Measurements from ENCODE around the gene HBZ. TPM values are rescaled to one million over a fixed set of nuclear protein-coding genes. Genes with fewer than 3 reads are reported as not detected.
"Not testable (repeated sequence)": the region's sequence is repeated elsewhere in the genome, so short reads cannot be mapped to it uniquely, and the experiment has no call there.

HBZ gene
- total RNA-seq, 2 experiments from 2014 or later: not detected

GRCh38 chr16:191831-192230 lies 39.4 kb downstream of the HBZ start:
- H3K4me3 Mint-ChIP-seq: no peak overlapping the region
- DNase-seq: no peak
- intact Hi-C loops (cut with micrococcal nuclease): no loop called here
- H3K4me1 Mint-ChIP-seq (ENCODE audit: low read depth): no peaks in the 10 kb centered on the region
- no peaks in the 10 kb centered on the region for H3K9me3 Mint-ChIP-seq
- H3K36me3 Mint-ChIP-seq (ENCODE audit: low read depth): peaks cover 36% of the 10 kb centered on the region
- CTCF ChIA-PET: no interaction called here
- H3K27ac Mint-ChIP-seq: no peak overlapping the region
- no peaks in the 10 kb centered on the region for H3K27me3 Mint-ChIP-seq (ENCODE audit: low read depth)

- Mint-ChIP-seq H3K9me3 (no peaks in the 10 kb centered on the region), H3K36me3 (ENCODE audit: low read depth) (peaks cover 34% of the 10 kb centered on the region), H3K27ac (no peak overlapping the region), H3K27me3 (ENCODE audit: low read depth) (no peaks in the 10 kb centered on the region), H3K4me1 (ENCODE audit: low read depth) (no peaks in the 10 kb centered on the region), H3K4me3 (no peak overlapping the region)
- CTCF ChIA-PET: interaction anchor here (0.6 to 0.7 kb wide), 2 partner anchors 120 to 475 kb away, joined by 3 to 4 read pairs; no protein-coding TSS in a partner anchor
- no peak for DNase-seq
- intact Hi-C loops (cut with micrococcal nuclease): no loop called here
Observed at GRCh38 chr16:192686-193085, 40.2 kb downstream of the HBZ start.

GRCh38 chr16:193441-193840 lies 41.0 kb downstream of the HBZ start:
- H3K9me3 Mint-ChIP-seq: no peaks in the 10 kb centered on the region
- H3K4me1 Mint-ChIP-seq (ENCODE audit: low read depth): no peaks in the 10 kb centered on the region
- CTCF ChIA-PET: interaction anchor here (0.8 kb wide), 1 partner anchor 128 kb away, joined by 3 read pairs; no protein-coding TSS in a partner anchor
- no peak for DNase-seq
- H3K27me3 Mint-ChIP-seq (ENCODE audit: low read depth): no peaks in the 10 kb centered on the region
- H3K4me3 Mint-ChIP-seq: no peak overlapping the region
- peaks cover 39% of the 10 kb centered on the region for H3K36me3 Mint-ChIP-seq (ENCODE audit: low read depth)
- intact Hi-C loops (cut with micrococcal nuclease): no loop called here
- no peak overlapping the region for H3K27ac Mint-ChIP-seq

GRCh38 chr16:194516-194915 lies 42.1 kb downstream of the HBZ start:
- Mint-ChIP-seq H3K4me1 (ENCODE audit: low read depth) (no peaks in the 10 kb centered on the region), H3K9me3 (no peaks in the 10 kb centered on the region), H3K27ac (no peak overlapping the region), H3K36me3 (ENCODE audit: low read depth) (peaks cover 36% of the 10 kb centered on the region), H3K4me3 (no peak overlapping the region), H3K27me3 (ENCODE audit: low read depth) (no peaks in the 10 kb centered on the region)
- DNase-seq: no peak
- CTCF ChIA-PET: no interaction called here
- intact Hi-C loops (cut with micrococcal nuclease): no loop called here

- no peak overlapping the region for H3K27ac Mint-ChIP-seq
- peaks cover 36% of the 10 kb centered on the region for H3K36me3 Mint-ChIP-seq (ENCODE audit: low read depth)
- H3K9me3 Mint-ChIP-seq: no peaks in the 10 kb centered on the region
Observed at GRCh38 chr16:200388-200787, 47.9 kb downstream of the HBZ start.

GRCh38 chr16:203246-203645 lies 50.8 kb downstream of the HBZ start:
- intact Hi-C loops (cut with micrococcal nuclease): no loop called here
- H3K9me3 Mint-ChIP-seq: no peaks in the 10 kb centered on the region
- DNase-seq: no peak
- H3K4me1 Mint-ChIP-seq (ENCODE audit: low read depth): peaks cover 6% of the 10 kb centered on the region
- CTCF ChIA-PET: no interaction called here
- no peaks in the 10 kb centered on the region for H3K27me3 Mint-ChIP-seq (ENCODE audit: low read depth)
- no peak overlapping the region for H3K4me3 Mint-ChIP-seq
- H3K36me3 Mint-ChIP-seq (ENCODE audit: low read depth): peaks cover 42% of the 10 kb centered on the region
- H3K27ac Mint-ChIP-seq: no peak overlapping the region

More at GRCh38 chr16:200388-200787, 47.9 kb downstream of the HBZ start:
- no peak for DNase-seq
- CTCF ChIA-PET: no interaction called here
- Mint-ChIP-seq H3K4me1 (ENCODE audit: low read depth) (no peaks in the 10 kb centered on the region), H3K4me3 (no peak overlapping the region), H3K27me3 (ENCODE audit: low read depth) (no peaks in the 10 kb centered on the region)
- intact Hi-C loops (cut with micrococcal nuclease): no loop called here

- H3K4me3 Mint-ChIP-seq; DNase-seq; intact Hi-C loops (cut with micrococcal nuclease); H3K27me3 Mint-ChIP-seq (ENCODE audit: low read depth); H3K9me3 Mint-ChIP-seq; H3K4me1 Mint-ChIP-seq (ENCODE audit: low read depth); H3K27ac Mint-ChIP-seq; CTCF ChIA-PET: not testable (repeated sequence)
- peaks cover 38% of the 10 kb centered on the region for H3K36me3 Mint-ChIP-seq (ENCODE audit: low read depth)
Observed at GRCh38 chr16:204046-204445, 51.6 kb downstream of the HBZ start.

Other genes starting within 250 kb of the HBZ start
- gene POLR3K, start 99.0 kb upstream of the HBZ start, total RNA-seq: 10 to 100 TPM; 38.2 to 40.9 TPM
- gene SNRNP25, start 98.8 kb upstream of the HBZ start, total RNA-seq: 10 to 100 TPM; 38.0 to 38.6 TPM
- under 1 TPM in 1 of 2 experiments, not detected in 1; 0.36 TPM for gene RHBDF1, start 80.0 kb upstream of the HBZ start, total RNA-seq
- 10 to 100 TPM; 38.6 to 38.8 TPM for gene MPG, start 74.4 kb upstream of the HBZ start, total RNA-seq
- 10 to 100 TPM; 38.1 to 42.0 TPM for gene NPRL3, start 14.0 kb upstream of the HBZ start, total RNA-seq
- gene HBM, start 13.3 kb downstream of the HBZ start, total RNA-seq: not detected
- under 1 TPM in 1 of 2 experiments, not detected in 1; 0.62 TPM for gene HBA2, start 20.2 kb downstream of the HBZ start, total RNA-seq
- not detected for gene HBA1, start 24.0 kb downstream of the HBZ start, total RNA-seq
- 1 to 10 TPM in 1 of 2 experiments, under 1 TPM in 1; 0.79 to 1.1 TPM for gene HBQ1, start 27.8 kb downstream of the HBZ start, total RNA-seq
- gene LUC7L, start 76.8 kb downstream of the HBZ start, total RNA-seq: 10 to 100 TPM; 58.4 to 59.1 TPM
- gene FAM234A, start 82.2 kb downstream of the HBZ start, total RNA-seq: 10 to 100 TPM; 25.9 to 27.4 TPM
- under 1 TPM in 1 of 2 experiments, not detected in 1; 0.10 TPM for gene RGS11, start 123.3 kb downstream of the HBZ start, total RNA-seq
- gene ARHGDIG, start 127.9 kb downstream of the HBZ start, total RNA-seq: not detected
- gene PDIA2, start 130.5 kb downstream of the HBZ start, total RNA-seq: not detected
- 10 to 100 TPM; 17.5 to 17.9 TPM for gene AXIN1, start 200.1 kb downstream of the HBZ start, total RNA-seq
- gene MRPL28, start 217.9 kb downstream of the HBZ start, total RNA-seq: 10 to 100 TPM; 68.3 to 74.0 TPM
- gene PGAP6, start 229.3 kb downstream of the HBZ start, total RNA-seq: 10 to 100 TPM; 19.9 to 20.9 TPM
- gene NME4, start 244.6 kb downstream of the HBZ start, total RNA-seq: 10 to 100 TPM; 86.7 to 87.0 TPM
- gene DECR2, start 249.2 kb downstream of the HBZ start, total RNA-seq: 1 to 10 TPM; 8.9 to 9.6 TPM